GM23248 (cell line): ENCODE measurements around the gene SPOCK2.

Experiments used
- EZH2 ChIP-seq: fragments of 200-600 bp; sonication (generic); IDR thresholded peaks from 2 replicates; pipeline ENCODE4 v1.6.1; 2018; ENCODE audit warnings: antibody characterized with exemption, mild to moderate bottlenecking; ENCODE audit not compliant: insufficient read depth, poor library complexity, severe bottlenecking
- EZH2phosphoT487 ChIP-seq: fragments of 200-600 bp; sonication (generic); IDR thresholded peaks from 2 replicates; pipeline ENCODE4 v1.6.1; 2018; ENCODE audit warnings: antibody characterized with exemption, moderate library complexity, mild to moderate bottlenecking, low read depth; ENCODE audit not compliant: insufficient read depth

DNA sequence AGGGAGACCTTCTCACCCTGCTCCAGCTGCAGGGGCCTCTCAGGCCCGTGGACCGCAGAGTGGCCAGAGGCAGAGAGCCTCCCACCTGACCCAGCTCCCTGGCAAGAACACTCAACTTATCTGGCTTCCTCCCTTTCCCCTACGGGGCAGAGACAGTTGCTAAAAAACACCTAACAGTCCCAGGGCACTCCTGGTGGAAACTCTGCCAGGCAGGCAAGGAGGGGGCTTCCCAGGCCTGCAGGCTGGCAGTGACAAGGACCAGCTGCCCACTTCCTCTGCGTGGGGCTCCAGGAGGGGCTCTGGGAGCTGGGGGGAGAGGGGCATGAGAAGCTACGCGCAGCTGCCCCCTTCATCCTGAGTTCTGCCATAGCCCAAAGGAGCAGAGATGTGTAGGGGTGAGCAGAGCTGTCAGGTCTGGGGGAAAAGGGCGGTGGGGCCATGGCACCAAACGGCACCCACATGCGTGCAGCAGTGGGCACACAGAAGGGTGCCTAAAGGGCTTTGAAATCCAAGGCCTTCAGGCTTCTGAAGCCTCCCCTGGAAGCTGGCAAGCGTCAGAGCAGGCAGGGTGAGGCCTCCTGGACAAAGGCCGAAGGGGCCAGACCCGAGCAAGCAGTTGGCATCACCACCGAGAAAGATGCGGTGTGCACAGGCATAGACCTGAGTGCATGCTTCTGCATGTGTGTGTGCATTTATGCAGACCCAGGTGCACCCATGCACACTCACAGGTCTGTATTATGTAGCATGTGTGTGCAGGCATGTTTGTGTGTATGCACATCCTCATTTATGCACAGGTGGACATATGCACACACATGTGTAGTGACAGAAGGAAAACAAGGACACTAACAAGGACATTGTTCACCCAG lies 14.4 kb downstream of the SPOCK2 start:
- TF ChIP-seq EZH2phosphoT487 (no peak), EZH2 (no peak)
